Body of pancreas (tissue), 4 donors: Measurements from ENCODE around the gene GHRHR. TPM values are rescaled to one million over a fixed set of nuclear protein-coding genes. Genes with fewer than 3 reads are reported as not detected.

Source experiments
- ATAC-seq: fragments of 150-250 bp; one replicate; pipeline ENCODE4 v1.9.1; 2016
- DNase-seq, 4 donors: peaks; one replicate each; pipeline ENCODE4 v3.0.0-alpha.2; 2019
- H3K27ac ChIP-seq, 4 donors: fragments of 200-600 bp; sonication (generic); 1 replicate in 3 of 4; 2 replicates in 1 of 4; pipeline versions ENCODE4 v1.5.1 to v1.6.1; 2016 to 2019; ENCODE audit warnings: mild to moderate bottlenecking in 1 of 4, mixed read lengths in 1 of 4, moderate library complexity in 1 of 4
- H3K27me3 ChIP-seq, 2 donors: fragments of 200-600 bp; sonication (generic); one replicate each; pipeline ENCODE4 v1.6.0; 2016; ENCODE audit warnings: mild to moderate bottlenecking in 1 of 2
- H3K36me3 ChIP-seq, 2 donors: fragments of 200-600 bp; sonication (generic); replicated peaks in 1 of 2; 2 replicates each; pipeline ENCODE4 v1.5.1; 2016; ENCODE audit warnings: low read depth in 2 of 2; ENCODE audit not compliant: insufficient read depth in 1 of 2
- H3K4me1 ChIP-seq: fragments of 200-600 bp; sonication (generic); one replicate; pipeline ENCODE4 v1.6.0; 2016
- H3K4me3 ChIP-seq, 2 donors: fragments of 200-600 bp; sonication (generic); 1 replicate in 1 of 2; 2 replicates in 1 of 2; pipeline ENCODE4 v1.5.1; 2016 to 2019
- H3K9me3 ChIP-seq, 3 donors: fragments of 200-600 bp; sonication (generic); 1 replicate in 2 of 3; 2 replicates in 1 of 3; pipeline ENCODE4 v1.5.1; 2016
- CTCF ChIP-seq, 7 experiments: fragments of 450-650 bp in 4 of 7; fragments of 200-600 bp in 3 of 7; sonication (generic) in 3 of 7; IDR thresholded peaks; one replicate each; pipeline ENCODE4 v1.5.1; 2016 to 2019; ENCODE audit warnings: antibody characterized with exemption in 7 of 7
- POLR2A ChIP-seq, 3 donors: fragments of 450-650 bp; IDR thresholded peaks; one replicate each; pipeline ENCODE4 v1.6.1; 2016; ENCODE audit warnings: antibody characterized with exemption in 3 of 3, mild to moderate bottlenecking in 2 of 3
- WGBS, 2 donors: methylation state at CpG; one replicate each; pipeline ENCODE4 v1.1.5; 2017; 5-methylcytosine and 5-hydroxymethylcytosine counted together
- intact Hi-C: fragments of 100-400 bp; cut with DNase I; formaldehyde crosslinking; loops from one replicate; pipeline ENCODE4 v1.15.1; 2023
- total RNA-seq, 2 donors: library from RNA; depleted of rRNA; stranded (reverse); fragments of >200 nt; gene quantifications; one replicate each; pipeline ENCODE4 v1.1.0, GENCODE V29; 2016

GHRHR gene
- total RNA-seq, 2 donors from 2014 or later: not detected

DNA sequence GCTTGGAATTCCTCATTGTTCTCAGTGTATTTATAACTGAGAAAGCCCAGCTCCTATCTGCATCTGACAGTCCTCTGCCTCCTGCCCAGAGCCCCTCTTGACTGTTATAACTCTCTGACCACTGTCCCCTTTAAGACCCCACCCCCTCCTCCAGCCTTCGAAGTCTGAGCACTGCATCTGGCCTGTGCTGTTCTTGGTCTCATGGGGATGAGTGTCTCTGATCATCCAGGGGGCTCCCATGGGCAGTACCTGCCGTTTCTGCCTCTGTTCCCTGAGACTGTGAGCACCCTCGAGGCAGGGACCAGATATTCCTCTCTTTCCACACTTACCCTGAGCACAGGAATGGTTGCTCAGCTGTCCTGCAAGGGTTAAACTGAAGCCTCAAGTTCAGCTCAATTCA, 7.7 kb downstream of the GHRHR start:
- intact Hi-C loops: no loop called here
- no peaks in the 10 kb centered on the region for H3K36me3 ChIP-seq
- WGBS, 2 donors: 35 to 45% methylated on average over 3 of the region's 3 CpGs
- no peak overlapping the region for H3K4me3 ChIP-seq
- no peaks in the 10 kb centered on the region for H3K27me3 ChIP-seq
- no peak for TF ChIP-seq CTCF (IDR thresholded peaks at IDR 0.05)
- no peak for TF ChIP-seq POLR2A (IDR thresholded peaks at IDR 0.05)
- ATAC-seq (no peak), DNase-seq (no peak)
- peaks cover 31% of the 10 kb centered on the region for H3K4me1 ChIP-seq
- no peaks in the 10 kb centered on the region for H3K9me3 ChIP-seq
- no peak overlapping the region for H3K27ac ChIP-seq

DNA sequence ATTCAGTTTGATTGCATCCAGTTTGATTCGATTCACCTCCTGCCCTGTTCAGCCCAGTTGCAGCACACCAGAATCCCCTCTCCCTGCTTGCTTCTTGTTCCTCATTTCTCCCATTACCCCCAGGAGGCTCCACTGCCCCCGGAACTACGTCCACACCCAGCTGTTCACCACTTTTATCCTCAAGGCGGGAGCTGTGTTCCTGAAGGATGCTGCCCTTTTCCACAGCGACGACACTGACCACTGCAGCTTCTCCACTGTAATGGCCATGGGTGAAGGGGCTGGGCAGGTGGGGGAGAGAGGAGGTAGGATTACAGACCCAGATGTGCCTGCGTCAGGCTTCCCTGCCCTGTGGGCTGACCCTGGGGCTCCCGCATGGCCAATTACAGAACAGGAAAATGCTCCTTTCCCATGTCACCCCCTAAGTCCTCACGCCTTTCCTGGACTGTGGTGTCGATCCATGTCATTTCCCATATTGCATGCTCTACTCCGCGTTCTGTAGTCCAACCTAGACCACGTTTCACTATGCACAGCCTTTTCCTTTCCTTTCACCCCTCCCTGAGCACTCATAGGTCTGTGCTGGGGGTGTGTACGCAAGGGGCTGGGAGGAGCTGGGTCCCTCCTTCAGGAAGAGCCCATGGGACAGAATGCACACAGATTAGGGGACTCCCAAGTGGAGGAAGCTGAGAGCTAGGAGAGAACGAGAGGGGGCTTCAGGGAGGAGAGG, 8.2 kb downstream of the GHRHR start:
- no peak for ATAC-seq
- Histone ChIP-seq H3K27ac (no peak overlapping the region), H3K27me3 (no peaks in the 10 kb centered on the region), H3K9me3 (no peaks in the 10 kb centered on the region), H3K4me3 (no peak overlapping the region), H3K4me1 (peaks cover 31% of the 10 kb centered on the region), H3K36me3 (no peaks in the 10 kb centered on the region)
- TF ChIP-seq POLR2A (IDR thresholded peaks at IDR 0.05): no peak
- no peak for TF ChIP-seq CTCF (IDR thresholded peaks at IDR 0.05)
- DNase-seq: no peak
- intact Hi-C loops: no loop called here
- WGBS, 2 donors: 46 to 47% methylated on average over 15 of the region's 15 CpGs

GRCh38 chr7:30973292-30973691, 9.5 kb downstream of the GHRHR start:
- Histone ChIP-seq H3K27me3 (no peaks in the 10 kb centered on the region), H3K9me3 (no peaks in the 10 kb centered on the region), H3K27ac (no peak overlapping the region), H3K4me1 (peaks cover 31% of the 10 kb centered on the region), H3K4me3 (no peak overlapping the region), H3K36me3 (no peaks in the 10 kb centered on the region)
- intact Hi-C loops: no loop called here
- DNase-seq (no peak), ATAC-seq (no peak)
- WGBS, 2 donors: 43 to 51% methylated on average over 3 of the region's 3 CpGs
- no peak for TF ChIP-seq POLR2A (IDR thresholded peaks at IDR 0.05)
- TF ChIP-seq CTCF (IDR thresholded peaks at IDR 0.05): no peak

DNA sequence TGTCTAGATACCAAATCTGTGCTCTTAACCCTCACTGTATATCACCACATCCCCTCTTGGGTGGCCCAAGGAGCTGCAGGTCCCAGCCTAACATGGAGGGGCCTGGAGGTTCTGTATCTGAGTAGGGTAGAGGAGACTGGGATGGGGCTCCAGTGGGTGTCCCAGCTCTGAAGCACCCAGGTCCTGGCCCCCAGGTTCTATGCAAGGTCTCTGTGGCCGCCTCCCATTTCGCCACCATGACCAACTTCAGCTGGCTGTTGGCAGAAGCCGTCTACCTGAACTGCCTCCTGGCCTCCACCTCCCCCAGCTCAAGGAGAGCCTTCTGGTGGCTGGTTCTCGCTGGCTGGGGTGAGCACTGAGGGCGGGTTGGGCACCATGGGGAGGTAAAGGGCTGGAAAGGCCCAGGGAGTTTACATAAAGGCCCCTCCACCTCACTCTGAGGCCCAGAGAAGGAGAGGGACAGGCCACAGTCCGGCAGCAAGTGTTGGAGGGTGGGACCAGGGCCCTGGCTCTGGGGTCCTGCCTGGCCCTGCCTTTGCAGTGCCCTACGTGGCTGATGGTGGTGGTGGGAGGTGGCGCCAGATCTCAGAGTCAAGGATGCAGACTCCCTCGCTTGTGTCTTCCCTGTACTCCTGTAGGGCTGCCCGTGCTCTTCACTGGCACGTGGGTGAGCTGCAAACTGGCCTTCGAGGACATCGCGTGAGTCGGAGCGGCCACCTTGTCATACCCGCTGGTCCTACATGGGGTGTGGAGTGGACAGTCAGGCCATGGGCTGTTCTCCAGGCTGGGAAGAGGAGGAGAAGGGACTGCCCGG, 10.2 kb downstream of the GHRHR start:
- no peak overlapping the region for H3K4me3 ChIP-seq
- no peaks in the 10 kb centered on the region for H3K27me3 ChIP-seq
- H3K4me1 ChIP-seq: peaks cover 31% of the 10 kb centered on the region
- no peak for DNase-seq
- no peaks in the 10 kb centered on the region for H3K36me3 ChIP-seq
- intact Hi-C loops: no loop called here
- WGBS, 2 donors: 88 to 92% methylated on average over 14 to 18 of the region's 18 CpGs
- no peak for TF ChIP-seq POLR2A (IDR thresholded peaks at IDR 0.05)
- TF ChIP-seq CTCF (IDR thresholded peaks at IDR 0.05): no peak
- H3K27ac ChIP-seq: peak overlapping the region in 3 of 4 donors; percentile 54 to 67 (median 65)
- no peaks in the 10 kb centered on the region for H3K9me3 ChIP-seq
- no peak for ATAC-seq
